ENCODE measurements around the gene GLCCI1. TPM values are rescaled to one million over a fixed set of nuclear protein-coding genes. Genes with fewer than 3 reads are reported as not detected.

Gene GLCCI1
- total and polyA plus RNA-seq, 10 of the 15 experiments (the other 5 are each of a cell fraction or from before 2014, with no cell fraction given) = 12.6 to 92.0 (median 27.6) TPM

GRCh38 chr7:8128449-8129317 is 160.1 kb downstream of the GLCCI1 start (continued):
- TF ChIP-seq SRF (IDR thresholded peaks at IDR 0.05; ENCODE audit: low read depth in 2 of 2, low read length in 2 of 2) (no peak), BHLHE40 (IDR thresholded peaks at IDR 0.05; ENCODE audit: borderline replicate concordance in 1 of 2, low read depth in 2 of 2, low read length in 1 of 2) (0 out of 4 replicates have a peak, but pooled peaks of 1 of the 2 experiments have one; percentile 2), IKZF2 (IDR thresholded peaks at IDR 0.05) (peak; percentile 7 to 33), ESRRA (IDR thresholded peaks at IDR 0.05; ENCODE audit: low read length) (no peak), IKZF1 (conservative IDR thresholded peaks at IDR 0.05) (peak; percentile 54), SUZ12 (IDR thresholded peaks at IDR 0.05; ENCODE audit: unreplicated experiment) (no peak), HDGF (IDR thresholded peaks at IDR 0.05) (0 out of 2 replicates have a peak, but pooled peaks have one; percentile 72), GATAD2B (conservative IDR thresholded peaks at IDR 0.05; ENCODE audit: low read depth) (0 out of 2 replicates have a peak, but pooled peaks have one; percentile 21), CEBPZ (IDR thresholded peaks at IDR 0.05; ENCODE audit: low read depth, low read length) (no peak)
- TF ChIP-seq, protein P1, sequence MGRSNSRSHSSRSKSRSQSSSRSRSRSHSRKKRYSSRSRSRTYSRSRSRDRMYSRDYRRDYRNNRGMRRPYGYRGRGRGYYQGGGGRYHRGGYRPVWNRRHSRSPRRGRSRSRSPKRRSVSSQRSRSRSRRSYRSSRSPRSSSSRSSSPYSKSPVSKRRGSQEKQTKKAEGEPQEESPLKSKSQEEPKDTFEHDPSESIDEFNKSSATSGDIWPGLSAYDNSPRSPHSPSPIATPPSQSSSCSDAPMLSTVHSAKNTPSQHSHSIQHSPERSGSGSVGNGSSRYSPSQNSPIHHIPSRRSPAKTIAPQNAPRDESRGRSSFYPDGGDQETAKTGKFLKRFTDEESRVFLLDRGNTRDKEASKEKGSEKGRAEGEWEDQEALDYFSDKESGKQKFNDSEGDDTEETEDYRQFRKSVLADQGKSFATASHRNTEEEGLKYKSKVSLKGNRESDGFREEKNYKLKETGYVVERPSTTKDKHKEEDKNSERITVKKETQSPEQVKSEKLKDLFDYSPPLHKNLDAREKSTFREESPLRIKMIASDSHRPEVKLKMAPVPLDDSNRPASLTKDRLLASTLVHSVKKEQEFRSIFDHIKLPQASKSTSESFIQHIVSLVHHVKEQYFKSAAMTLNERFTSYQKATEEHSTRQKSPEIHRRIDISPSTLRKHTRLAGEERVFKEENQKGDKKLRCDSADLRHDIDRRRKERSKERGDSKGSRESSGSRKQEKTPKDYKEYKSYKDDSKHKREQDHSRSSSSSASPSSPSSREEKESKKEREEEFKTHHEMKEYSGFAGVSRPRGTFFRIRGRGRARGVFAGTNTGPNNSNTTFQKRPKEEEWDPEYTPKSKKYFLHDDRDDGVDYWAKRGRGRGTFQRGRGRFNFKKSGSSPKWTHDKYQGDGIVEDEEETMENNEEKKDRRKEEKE (IDR thresholded peaks at IDR 0.05) = no peak
- TF ChIP-seq, protein P2, sequence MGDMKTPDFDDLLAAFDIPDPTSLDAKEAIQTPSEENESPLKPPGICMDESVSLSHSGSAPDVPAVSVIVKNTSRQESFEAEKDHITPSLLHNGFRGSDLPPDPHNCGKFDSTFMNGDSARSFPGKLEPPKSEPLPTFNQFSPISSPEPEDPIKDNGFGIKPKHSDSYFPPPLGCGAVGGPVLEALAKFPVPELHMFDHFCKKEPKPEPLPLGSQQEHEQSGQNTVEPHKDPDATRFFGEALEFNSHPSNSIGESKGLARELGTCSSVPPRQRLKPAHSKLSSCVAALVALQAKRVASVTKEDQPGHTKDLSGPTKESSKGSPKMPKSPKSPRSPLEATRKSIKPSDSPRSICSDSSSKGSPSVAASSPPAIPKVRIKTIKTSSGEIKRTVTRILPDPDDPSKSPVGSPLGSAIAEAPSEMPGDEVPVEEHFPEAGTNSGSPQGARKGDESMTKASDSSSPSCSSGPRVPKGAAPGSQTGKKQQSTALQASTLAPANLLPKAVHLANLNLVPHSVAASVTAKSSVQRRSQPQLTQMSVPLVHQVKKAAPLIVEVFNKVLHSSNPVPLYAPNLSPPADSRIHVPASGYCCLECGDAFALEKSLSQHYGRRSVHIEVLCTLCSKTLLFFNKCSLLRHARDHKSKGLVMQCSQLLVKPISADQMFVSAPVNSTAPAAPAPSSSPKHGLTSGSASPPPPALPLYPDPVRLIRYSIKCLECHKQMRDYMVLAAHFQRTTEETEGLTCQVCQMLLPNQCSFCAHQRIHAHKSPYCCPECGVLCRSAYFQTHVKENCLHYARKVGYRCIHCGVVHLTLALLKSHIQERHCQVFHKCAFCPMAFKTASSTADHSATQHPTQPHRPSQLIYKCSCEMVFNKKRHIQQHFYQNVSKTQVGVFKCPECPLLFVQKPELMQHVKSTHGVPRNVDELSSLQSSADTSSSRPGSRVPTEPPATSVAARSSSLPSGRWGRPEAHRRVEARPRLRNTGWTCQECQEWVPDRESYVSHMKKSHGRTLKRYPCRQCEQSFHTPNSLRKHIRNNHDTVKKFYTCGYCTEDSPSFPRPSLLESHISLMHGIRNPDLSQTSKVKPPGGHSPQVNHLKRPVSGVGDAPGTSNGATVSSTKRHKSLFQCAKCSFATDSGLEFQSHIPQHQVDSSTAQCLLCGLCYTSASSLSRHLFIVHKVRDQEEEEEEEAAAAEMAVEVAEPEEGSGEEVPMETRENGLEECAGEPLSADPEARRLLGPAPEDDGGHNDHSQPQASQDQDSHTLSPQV (IDR thresholded peaks at IDR 0.05) = peak; percentile 61; the same call in 1 of the 2 replicates
